OCI-LY1 (cell line): ENCODE measurements around the gene TAS2R1.

Source experiments
- EZH2 ChIP-seq: fragments of 200-600 bp; sonication (generic), shearing (Covaris generic); IDR thresholded peaks from 2 replicates; pipeline ENCODE4 v1.8.0; 2017; ENCODE audit warnings: borderline replicate concordance, mixed run types, mild to moderate bottlenecking, antibody characterized with exemption, low read length, moderate library complexity, mixed read lengths
- TF ChIP-seq, protein P1 (sequence below): fragments of 200-600 bp; sonication (generic), shearing (Covaris generic); IDR thresholded peaks from 2 replicates; pipeline ENCODE4 v1.5.1; 2017; ENCODE audit warnings: mild to moderate bottlenecking, antibody characterized with exemption, low read length, moderate library complexity, mixed read lengths

DNA sequence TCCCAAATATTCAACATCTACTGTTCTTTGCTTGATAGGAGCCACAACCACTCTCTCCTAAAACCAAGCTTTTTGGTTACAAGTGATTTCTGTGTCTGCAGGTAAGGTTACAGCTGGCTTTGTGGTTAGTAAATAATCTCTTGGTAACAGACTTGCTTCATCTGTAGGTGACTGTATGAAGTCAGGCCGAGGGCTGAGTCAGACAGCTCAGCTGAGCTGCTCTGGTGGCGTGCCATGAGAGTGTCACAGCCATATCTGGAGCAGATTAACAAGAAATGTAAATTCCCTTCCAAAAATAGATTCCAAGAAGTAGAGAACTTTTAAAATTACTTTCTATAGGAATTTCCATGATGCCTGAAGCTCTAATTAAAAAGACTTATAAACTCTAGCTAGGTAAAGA is 23.7 kb upstream of the TAS2R1 start:
- TF ChIP-seq, protein P1, sequence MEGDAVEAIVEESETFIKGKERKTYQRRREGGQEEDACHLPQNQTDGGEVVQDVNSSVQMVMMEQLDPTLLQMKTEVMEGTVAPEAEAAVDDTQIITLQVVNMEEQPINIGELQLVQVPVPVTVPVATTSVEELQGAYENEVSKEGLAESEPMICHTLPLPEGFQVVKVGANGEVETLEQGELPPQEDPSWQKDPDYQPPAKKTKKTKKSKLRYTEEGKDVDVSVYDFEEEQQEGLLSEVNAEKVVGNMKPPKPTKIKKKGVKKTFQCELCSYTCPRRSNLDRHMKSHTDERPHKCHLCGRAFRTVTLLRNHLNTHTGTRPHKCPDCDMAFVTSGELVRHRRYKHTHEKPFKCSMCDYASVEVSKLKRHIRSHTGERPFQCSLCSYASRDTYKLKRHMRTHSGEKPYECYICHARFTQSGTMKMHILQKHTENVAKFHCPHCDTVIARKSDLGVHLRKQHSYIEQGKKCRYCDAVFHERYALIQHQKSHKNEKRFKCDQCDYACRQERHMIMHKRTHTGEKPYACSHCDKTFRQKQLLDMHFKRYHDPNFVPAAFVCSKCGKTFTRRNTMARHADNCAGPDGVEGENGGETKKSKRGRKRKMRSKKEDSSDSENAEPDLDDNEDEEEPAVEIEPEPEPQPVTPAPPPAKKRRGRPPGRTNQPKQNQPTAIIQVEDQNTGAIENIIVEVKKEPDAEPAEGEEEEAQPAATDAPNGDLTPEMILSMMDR: no peak
- no peak for TF ChIP-seq EZH2
